Activated T-cell treated with anti-CD3 and anti-CD28 coated beads for 24 hours (primary cell): Measurements from ENCODE around the gene UBALD1.

Experiments
- DNase-seq: peaks from one replicate; pipeline ENCODE4 v3.0.0-alpha.2; 2020; ENCODE audit warnings: low read depth

The UBALD1 gene

GRCh38 chr16:4614571-4615383 is at the start of gene UBALD1:
Gene UBALD1, minus strand, starts transcription at chr16:4614888. Its CDS starts 91 bp downstream, at chr16:4614797.
- peak; percentile 70 for DNase-seq

- DNase-seq = no peak
These were observed 49.2 kb upstream of the UBALD1 start for GRCh38 chr16:4663777-4664465.

GRCh38 chr16:4663465-4663776 is 48.7 kb upstream of the UBALD1 start:
- no peak for DNase-seq

- no peak for DNase-seq
These were observed 47.0 kb upstream of the UBALD1 start for GRCh38 chr16:4661661-4662060.

- peak; percentile 57 for DNase-seq
These were observed 45.8 kb upstream of the UBALD1 start for GRCh38 chr16:4660454-4661007.

- no peak for DNase-seq
These were observed 45.0 kb upstream of the UBALD1 start for GRCh38 chr16:4659363-4660353.

GRCh38 chr16:4656695-4657686 is 42.3 kb upstream of the UBALD1 start:
- no peak for DNase-seq

- no peak for DNase-seq
These were observed 41.5 kb upstream of the UBALD1 start for GRCh38 chr16:4656221-4656620.

- DNase-seq = no peak
These were observed 41.1 kb upstream of the UBALD1 start for GRCh38 chr16:4655801-4656200.

GRCh38 chr16:4654964-4655590 is 40.4 kb upstream of the UBALD1 start:
- no peak for DNase-seq

GRCh38 chr16:4654011-4654963 is 39.6 kb upstream of the UBALD1 start:
- no peak for DNase-seq

GRCh38 chr16:4652561-4652960 is 37.9 kb upstream of the UBALD1 start:
- no peak for DNase-seq

GRCh38 chr16:4651827-4652226 is 37.1 kb upstream of the UBALD1 start:
- DNase-seq = no peak

- DNase-seq = peak; percentile 70
These were observed 35.9 kb upstream of the UBALD1 start for GRCh38 chr16:4650443-4651074.

- no peak for DNase-seq
These were observed 35.2 kb upstream of the UBALD1 start for GRCh38 chr16:4649744-4650442.

- DNase-seq = no peak
These were observed 34.2 kb upstream of the UBALD1 start for GRCh38 chr16:4648917-4649316.

GRCh38 chr16:4647644-4647980 is 32.9 kb upstream of the UBALD1 start:
- no peak for DNase-seq
